WERI-Rb-1 (cell line): ENCODE results near the gene PIM3.

Experiments used
- DNase-seq: peaks from one replicate; pipeline ENCODE4 v3.0.0-alpha.2; 2020
- H3K27ac ChIP-seq: fragments of 250-450 bp; sonication (Bioruptor Pico); 2 replicates; pipeline ENCODE4 v1.5.1; 2020; ENCODE audit warnings: mild to moderate bottlenecking, moderate library complexity
- H3K27me3 ChIP-seq: fragments of 250-450 bp; sonication (Bioruptor Pico); 2 replicates; pipeline ENCODE4 v1.5.1; 2021; ENCODE audit warnings: mild to moderate bottlenecking, low read depth, moderate library complexity; ENCODE audit not compliant: insufficient read depth, severe bottlenecking
- H3K36me3 ChIP-seq: fragments of 250-450 bp; sonication (Bioruptor Pico); 2 replicates; pipeline ENCODE4 v1.5.1; 2020; ENCODE audit warnings: mild to moderate bottlenecking, moderate library complexity
- H3K4me3 ChIP-seq: 2 replicates; pipeline ENCODE4 v1.5.1; 2011; ENCODE audit warnings: low read depth, mild to moderate bottlenecking, control low read depth, low read length
- H3K9me3 ChIP-seq: fragments of 250-450 bp; sonication (Bioruptor Pico); 2 replicates; pipeline ENCODE4 v1.5.1; 2021; ENCODE audit warnings: mild to moderate bottlenecking, moderate library complexity; ENCODE audit not compliant: severe bottlenecking
- CTCF ChIP-seq: IDR thresholded peaks from 2 replicates; pipeline ENCODE4 v1.5.1; 2011; ENCODE audit warnings: low read depth, mild to moderate bottlenecking, control low read depth, inconsistent platforms, low read length

Gene PIM3

DNA sequence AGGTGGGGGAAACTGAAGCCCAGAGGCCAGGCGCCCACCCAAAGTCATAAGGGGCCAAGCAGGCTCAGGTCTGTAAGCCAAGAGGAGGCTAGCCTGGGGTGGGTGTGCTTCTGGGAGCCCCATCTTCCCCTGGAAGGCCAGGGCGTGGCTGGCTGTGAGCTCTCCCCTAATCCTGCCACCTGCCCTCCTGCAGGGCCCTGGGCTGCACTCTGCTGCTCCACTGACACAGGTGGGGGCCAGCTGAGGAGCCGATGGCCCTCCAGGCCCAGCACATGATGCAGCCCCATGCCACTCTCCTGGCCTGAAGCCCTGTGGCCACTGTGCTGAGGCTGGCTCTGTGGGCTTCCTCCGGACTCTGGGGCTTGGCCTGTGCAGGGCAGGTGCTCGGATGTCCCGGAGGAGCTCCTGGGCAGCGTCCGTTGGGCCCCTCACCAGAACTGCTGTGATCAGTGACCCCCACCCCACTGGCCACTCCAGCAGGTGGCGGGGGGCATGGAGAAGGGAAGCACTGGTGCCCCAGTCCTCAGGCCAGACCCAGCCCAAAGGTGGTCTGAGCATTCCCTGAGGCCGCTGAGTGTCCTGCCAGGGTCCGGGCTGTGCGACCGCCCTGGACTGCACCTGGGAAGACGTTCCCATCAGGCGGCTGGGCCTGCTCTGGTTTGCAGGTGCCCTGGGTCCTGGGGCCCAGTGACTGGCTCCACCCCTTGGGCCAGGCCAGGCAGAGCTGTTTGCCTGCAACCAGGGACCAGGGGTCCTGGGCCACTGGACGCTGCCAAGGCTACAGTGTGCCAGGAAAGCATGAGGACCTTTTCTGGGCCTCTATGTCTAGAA lies 8.5 kb downstream of the PIM3 start:
- Histone ChIP-seq H3K9me3 (no peaks in the 10 kb centered on the region), H3K4me3 (no peak overlapping the region), H3K27me3 (no peaks in the 10 kb centered on the region), H3K36me3 (peaks cover 8% of the 10 kb centered on the region), H3K27ac (no peak overlapping the region)
- peak; percentile 9 for DNase-seq
- TF ChIP-seq CTCF: no peak

GRCh38 chr22:49969751-49970527 lies 9.4 kb downstream of the PIM3 start:
- H3K9me3 ChIP-seq: no peaks in the 10 kb centered on the region
- no peaks in the 10 kb centered on the region for H3K27me3 ChIP-seq
- no peak overlapping the region for H3K4me3 ChIP-seq
- no peak overlapping the region for H3K27ac ChIP-seq
- no peaks in the 10 kb centered on the region; the same call in 1 of the 2 replicates for H3K36me3 ChIP-seq
- TF ChIP-seq CTCF: no peak
- DNase-seq: no peak

DNA sequence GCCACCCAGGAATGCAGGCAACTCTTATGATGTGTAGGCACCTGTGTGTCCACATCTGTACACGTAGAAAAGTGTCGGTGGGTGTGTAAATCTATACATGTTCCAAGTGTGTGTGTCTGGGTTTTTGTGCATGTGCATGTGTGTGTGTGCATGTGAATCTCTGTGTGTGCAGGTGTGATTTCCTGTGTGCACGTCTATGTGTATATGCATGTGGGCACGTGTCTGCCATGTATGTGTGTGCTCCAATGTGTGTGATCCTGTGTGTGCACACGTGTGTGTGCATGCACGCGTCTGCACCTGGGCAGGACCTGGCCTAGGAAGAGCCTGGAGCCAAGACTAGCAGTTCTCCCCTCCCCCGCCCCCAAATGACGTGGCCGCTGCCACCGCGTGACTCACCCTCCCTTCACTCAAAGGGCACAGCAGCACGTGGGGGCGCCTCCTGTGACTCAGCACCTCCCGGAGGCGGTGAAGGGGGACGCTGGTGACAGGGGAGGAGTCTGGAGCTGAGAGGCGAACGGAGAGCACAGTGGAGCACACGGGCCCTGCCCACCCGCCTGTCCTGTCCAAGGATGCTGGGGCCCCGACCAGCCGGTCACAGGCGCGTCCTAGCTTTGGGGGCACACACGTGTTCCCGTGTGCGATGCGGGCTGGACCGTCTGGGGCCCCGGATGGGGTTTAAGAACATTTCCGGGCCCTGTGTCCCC lies 10.1 kb downstream of the PIM3 start:
- no peak for TF ChIP-seq CTCF
- H3K9me3 ChIP-seq: no peaks in the 10 kb centered on the region
- no peak overlapping the region for H3K4me3 ChIP-seq
- H3K36me3 ChIP-seq: no peaks in the 10 kb centered on the region; the same call in 1 of the 2 replicates
- peak; percentile 35 for DNase-seq
- H3K27me3 ChIP-seq: no peaks in the 10 kb centered on the region
- H3K27ac ChIP-seq: no peak overlapping the region

DNA sequence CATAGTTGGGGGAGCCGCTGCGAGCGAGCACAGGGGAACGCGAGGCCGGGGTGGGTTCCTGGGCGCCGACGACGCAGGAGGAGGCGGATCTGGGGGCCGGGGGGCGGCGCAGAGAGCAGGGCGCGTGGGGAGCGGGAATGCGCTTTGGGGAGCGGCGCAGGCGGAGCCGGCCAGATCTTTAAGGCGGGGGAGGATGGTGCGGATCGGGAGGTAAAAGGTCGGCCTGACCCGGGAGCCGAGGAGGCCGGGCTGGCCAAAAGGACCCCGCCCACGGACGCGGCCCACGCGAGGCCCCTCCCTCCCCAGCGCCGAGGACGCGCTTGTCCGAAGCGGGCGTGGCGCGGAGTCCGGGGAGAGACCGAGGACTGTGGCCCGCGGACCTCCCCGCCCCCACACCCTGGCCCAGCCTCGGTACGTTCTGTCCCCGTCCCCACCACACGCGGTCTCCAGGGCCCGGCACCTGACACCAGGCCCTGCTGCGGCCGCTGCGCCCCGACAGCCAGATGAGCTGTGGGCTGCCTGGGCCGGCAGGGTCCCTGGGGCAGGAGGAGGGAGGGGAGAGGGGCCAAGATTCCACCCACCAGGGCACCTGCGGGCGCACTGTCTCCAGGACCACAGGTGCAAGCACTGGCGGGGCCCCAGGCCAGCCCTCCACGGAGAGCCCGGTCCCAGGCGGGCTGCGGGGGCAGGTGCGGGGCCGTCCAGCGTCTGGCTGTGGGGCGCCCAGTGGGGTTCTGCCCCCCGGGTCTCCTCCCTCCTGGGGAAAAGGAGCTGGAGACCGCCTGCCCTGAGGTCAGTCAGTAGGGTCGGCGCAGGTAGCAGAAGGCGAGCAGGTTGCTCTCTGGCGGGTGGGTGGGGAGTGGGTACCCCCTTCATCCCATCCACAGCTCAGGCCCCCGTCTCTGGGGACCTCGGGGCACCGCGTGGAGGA lies 10.9 kb downstream of the PIM3 start:
- Histone ChIP-seq H3K27me3 (no peaks in the 10 kb centered on the region), H3K4me3 (no peak overlapping the region), H3K27ac (no peak overlapping the region), H3K9me3 (no peaks in the 10 kb centered on the region), H3K36me3 (no peaks in the 10 kb centered on the region)
- no peak for TF ChIP-seq CTCF
- DNase-seq: no peak
